Stimulated activated CD4-positive, alpha-beta T cell treated with anti-CD3 and anti-CD28 coated beads, Interleukin-2, amount 100 ng/mL, for 4 hours (primary cell): ENCODE results near the gene SH3PXD2A.
"Not testable (repeated sequence)": the region's sequence is repeated elsewhere in the genome, so short reads cannot be mapped to it uniquely, and the experiment has no call there.

Source experiments
- DNase-seq: peaks from one replicate; pipeline ENCODE4 v3.0.0-alpha.2; 2020; ENCODE audit warnings: low read depth

Gene SH3PXD2A

GRCh38 chr10:103833731-103834365 lies 21.5 kb downstream of the SH3PXD2A start:
- no peak for DNase-seq

GRCh38 chr10:103832806-103833205 lies 22.6 kb downstream of the SH3PXD2A start:
- DNase-seq: no peak

GRCh38 chr10:103829838-103830465 lies 25.4 kb downstream of the SH3PXD2A start:
- no peak for DNase-seq

- DNase-seq: no peak
Measured at GRCh38 chr10:103829278-103829677, 26.1 kb downstream of the SH3PXD2A start.

- no peak for DNase-seq
Measured at GRCh38 chr10:103828587-103829197, 26.7 kb downstream of the SH3PXD2A start.

GRCh38 chr10:103828107-103828506 lies 27.3 kb downstream of the SH3PXD2A start:
- no peak for DNase-seq

GRCh38 chr10:103826885-103827284 lies 28.5 kb downstream of the SH3PXD2A start:
- DNase-seq: no peak

- no peak for DNase-seq
Measured at GRCh38 chr10:103824281-103824680, 31.1 kb downstream of the SH3PXD2A start.

GRCh38 chr10:103823706-103824272 lies 31.6 kb downstream of the SH3PXD2A start:
- DNase-seq: no peak

GRCh38 chr10:103822800-103823199 lies 32.6 kb downstream of the SH3PXD2A start:
- no peak for DNase-seq

- no peak for DNase-seq
Measured at GRCh38 chr10:103822107-103822716, 33.2 kb downstream of the SH3PXD2A start.

GRCh38 chr10:103820101-103821062 lies 35.0 kb downstream of the SH3PXD2A start:
- DNase-seq: no peak

- no peak for DNase-seq
Measured at GRCh38 chr10:103819493-103819892, 35.9 kb downstream of the SH3PXD2A start.

- no peak for DNase-seq
Measured at GRCh38 chr10:103818765-103819374, 36.5 kb downstream of the SH3PXD2A start.

- no peak for DNase-seq
Measured at GRCh38 chr10:103818105-103818504, 37.3 kb downstream of the SH3PXD2A start.

- DNase-seq: no peak
Measured at GRCh38 chr10:103816431-103816830, 38.9 kb downstream of the SH3PXD2A start.

GRCh38 chr10:103814626-103815370 lies 40.6 kb downstream of the SH3PXD2A start:
- DNase-seq: no peak

GRCh38 chr10:103814105-103814504 lies 41.3 kb downstream of the SH3PXD2A start:
- no peak for DNase-seq

GRCh38 chr10:103813312-103813711 lies 42.1 kb downstream of the SH3PXD2A start:
- DNase-seq: not testable (repeated sequence)

- DNase-seq: no peak
Measured at GRCh38 chr10:103812432-103812831, 42.9 kb downstream of the SH3PXD2A start.
